OCI-LY1 (cell line): ENCODE measurements around the gene GRK5.

Experiments used
- EZH2 ChIP-seq: fragments of 200-600 bp; sonication (generic), shearing (Covaris generic); IDR thresholded peaks from 2 replicates; pipeline ENCODE4 v1.8.0; 2017; ENCODE audit warnings: borderline replicate concordance, mixed run types, mild to moderate bottlenecking, antibody characterized with exemption, low read length, moderate library complexity, mixed read lengths
- TF ChIP-seq, protein P1 (sequence below): fragments of 200-600 bp; sonication (generic), shearing (Covaris generic); IDR thresholded peaks from 2 replicates; pipeline ENCODE4 v1.5.1; 2017; ENCODE audit warnings: mild to moderate bottlenecking, antibody characterized with exemption, low read length, moderate library complexity, mixed read lengths

- TF ChIP-seq, protein P1, sequence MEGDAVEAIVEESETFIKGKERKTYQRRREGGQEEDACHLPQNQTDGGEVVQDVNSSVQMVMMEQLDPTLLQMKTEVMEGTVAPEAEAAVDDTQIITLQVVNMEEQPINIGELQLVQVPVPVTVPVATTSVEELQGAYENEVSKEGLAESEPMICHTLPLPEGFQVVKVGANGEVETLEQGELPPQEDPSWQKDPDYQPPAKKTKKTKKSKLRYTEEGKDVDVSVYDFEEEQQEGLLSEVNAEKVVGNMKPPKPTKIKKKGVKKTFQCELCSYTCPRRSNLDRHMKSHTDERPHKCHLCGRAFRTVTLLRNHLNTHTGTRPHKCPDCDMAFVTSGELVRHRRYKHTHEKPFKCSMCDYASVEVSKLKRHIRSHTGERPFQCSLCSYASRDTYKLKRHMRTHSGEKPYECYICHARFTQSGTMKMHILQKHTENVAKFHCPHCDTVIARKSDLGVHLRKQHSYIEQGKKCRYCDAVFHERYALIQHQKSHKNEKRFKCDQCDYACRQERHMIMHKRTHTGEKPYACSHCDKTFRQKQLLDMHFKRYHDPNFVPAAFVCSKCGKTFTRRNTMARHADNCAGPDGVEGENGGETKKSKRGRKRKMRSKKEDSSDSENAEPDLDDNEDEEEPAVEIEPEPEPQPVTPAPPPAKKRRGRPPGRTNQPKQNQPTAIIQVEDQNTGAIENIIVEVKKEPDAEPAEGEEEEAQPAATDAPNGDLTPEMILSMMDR, result no peak
- TF ChIP-seq EZH2, result no peak
Observed at GRCh38 chr10:119406601-119407253, 199.4 kb downstream of the GRK5 start.
